Neural progenitor cell (in vitro differentiated cells): ENCODE data around the gene ZNF451.

Experiments
- EZH2 ChIP-seq: fragments of 200-600 bp; sonication (generic); IDR thresholded peaks from 2 replicates; pipeline ENCODE4 v1.6.1; 2017; ENCODE audit warnings: antibody characterized with exemption, mild to moderate bottlenecking, moderate library complexity
- EZH2phosphoT487 ChIP-seq: fragments of 200-600 bp; sonication (generic); IDR thresholded peaks from 2 replicates; pipeline ENCODE4 v1.6.1; 2017; ENCODE audit warnings: antibody characterized with exemption
- TF ChIP-seq, protein P1 (sequence below): fragments of 200-600 bp; sonication (generic); IDR thresholded peaks from 2 replicates; pipeline ENCODE4 v1.5.1; 2017; ENCODE audit warnings: antibody characterized with exemption, mild to moderate bottlenecking

- TF ChIP-seq, protein P1, sequence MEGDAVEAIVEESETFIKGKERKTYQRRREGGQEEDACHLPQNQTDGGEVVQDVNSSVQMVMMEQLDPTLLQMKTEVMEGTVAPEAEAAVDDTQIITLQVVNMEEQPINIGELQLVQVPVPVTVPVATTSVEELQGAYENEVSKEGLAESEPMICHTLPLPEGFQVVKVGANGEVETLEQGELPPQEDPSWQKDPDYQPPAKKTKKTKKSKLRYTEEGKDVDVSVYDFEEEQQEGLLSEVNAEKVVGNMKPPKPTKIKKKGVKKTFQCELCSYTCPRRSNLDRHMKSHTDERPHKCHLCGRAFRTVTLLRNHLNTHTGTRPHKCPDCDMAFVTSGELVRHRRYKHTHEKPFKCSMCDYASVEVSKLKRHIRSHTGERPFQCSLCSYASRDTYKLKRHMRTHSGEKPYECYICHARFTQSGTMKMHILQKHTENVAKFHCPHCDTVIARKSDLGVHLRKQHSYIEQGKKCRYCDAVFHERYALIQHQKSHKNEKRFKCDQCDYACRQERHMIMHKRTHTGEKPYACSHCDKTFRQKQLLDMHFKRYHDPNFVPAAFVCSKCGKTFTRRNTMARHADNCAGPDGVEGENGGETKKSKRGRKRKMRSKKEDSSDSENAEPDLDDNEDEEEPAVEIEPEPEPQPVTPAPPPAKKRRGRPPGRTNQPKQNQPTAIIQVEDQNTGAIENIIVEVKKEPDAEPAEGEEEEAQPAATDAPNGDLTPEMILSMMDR, result no peak
- TF ChIP-seq EZH2, result no peak
- no peak for TF ChIP-seq EZH2phosphoT487
Observed at GRCh38 chr6:57215260-57215659, 125.3 kb downstream of the ZNF451 start.
